ENCODE data around the gene SLC35F3.

DNA sequence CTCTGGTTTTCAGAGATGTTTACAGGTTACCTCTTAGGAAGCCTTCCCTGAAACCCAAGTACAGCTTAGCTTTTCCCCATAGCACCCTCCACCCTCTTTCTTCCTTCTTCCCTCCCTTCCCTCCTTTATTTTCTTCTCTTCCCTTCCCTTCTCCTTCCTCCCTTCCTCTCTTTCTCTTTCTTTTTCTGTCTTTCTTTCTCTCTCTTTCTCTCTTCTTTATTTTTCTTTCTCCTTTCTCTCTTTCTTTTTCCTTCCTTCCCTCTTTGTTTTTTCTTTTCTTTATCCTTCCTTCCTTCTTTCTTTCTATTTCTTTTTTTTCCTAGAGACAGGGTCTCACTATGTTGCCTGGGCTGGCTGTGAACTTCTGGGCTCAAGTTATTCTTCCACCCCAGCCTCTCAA is 231.6 kb downstream of the SLC35F3 start:
- TF ChIP-seq, protein P1, sequence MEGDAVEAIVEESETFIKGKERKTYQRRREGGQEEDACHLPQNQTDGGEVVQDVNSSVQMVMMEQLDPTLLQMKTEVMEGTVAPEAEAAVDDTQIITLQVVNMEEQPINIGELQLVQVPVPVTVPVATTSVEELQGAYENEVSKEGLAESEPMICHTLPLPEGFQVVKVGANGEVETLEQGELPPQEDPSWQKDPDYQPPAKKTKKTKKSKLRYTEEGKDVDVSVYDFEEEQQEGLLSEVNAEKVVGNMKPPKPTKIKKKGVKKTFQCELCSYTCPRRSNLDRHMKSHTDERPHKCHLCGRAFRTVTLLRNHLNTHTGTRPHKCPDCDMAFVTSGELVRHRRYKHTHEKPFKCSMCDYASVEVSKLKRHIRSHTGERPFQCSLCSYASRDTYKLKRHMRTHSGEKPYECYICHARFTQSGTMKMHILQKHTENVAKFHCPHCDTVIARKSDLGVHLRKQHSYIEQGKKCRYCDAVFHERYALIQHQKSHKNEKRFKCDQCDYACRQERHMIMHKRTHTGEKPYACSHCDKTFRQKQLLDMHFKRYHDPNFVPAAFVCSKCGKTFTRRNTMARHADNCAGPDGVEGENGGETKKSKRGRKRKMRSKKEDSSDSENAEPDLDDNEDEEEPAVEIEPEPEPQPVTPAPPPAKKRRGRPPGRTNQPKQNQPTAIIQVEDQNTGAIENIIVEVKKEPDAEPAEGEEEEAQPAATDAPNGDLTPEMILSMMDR (IDR thresholded peaks at IDR 0.05; ENCODE audit: poor library complexity), result no peak
- TF ChIP-seq EZH2 (IDR thresholded peaks at IDR 0.05; ENCODE audit: borderline replicate concordance), result no peak
